Measurements from ENCODE around the gene EIF3L. TPM values are rescaled to one million over a fixed set of nuclear protein-coding genes. Genes with fewer than 3 reads are reported as not detected.

Gene EIF3L
- polyA plus RNA-seq, 6 donors from 2014 or later = 260 to 316 (median 300) TPM

DNA sequence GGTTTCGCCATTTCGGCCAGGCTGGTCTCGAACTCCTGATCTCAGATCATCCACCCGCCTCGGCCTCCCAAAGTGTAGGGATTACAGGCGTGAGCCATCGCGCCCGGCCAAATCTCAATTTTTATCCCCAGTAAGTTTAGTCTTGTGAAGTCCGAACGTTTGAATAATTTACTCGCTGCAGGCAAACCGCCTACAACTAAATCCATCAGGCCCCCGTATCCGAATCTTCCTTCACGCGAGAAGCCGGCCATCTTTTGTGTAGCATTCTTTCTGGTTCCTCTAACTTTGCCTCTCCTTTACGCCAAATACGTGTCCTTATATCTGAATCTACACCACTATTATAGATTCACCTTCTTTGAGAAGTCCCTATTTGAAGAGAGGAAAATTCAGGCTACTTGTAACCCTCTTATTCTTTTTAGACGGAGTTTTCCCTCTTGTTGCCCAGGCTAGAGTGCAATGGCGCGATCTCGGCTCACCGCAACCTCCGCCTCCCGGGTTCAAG is 581 bp upstream of the EIF3L start:
- Mint-ChIP-seq H3K4me1 (peaks cover 34 to 53% (median 48%) of the 10 kb centered on the region in 3 donors), H3K4me3 (peak overlapping the region; percentile 89 to 100 (median 99)), H3K27ac (peak overlapping the region; percentile 97 to 100 (median 99)), H3K9me3 (peaks cover 0 to 3% (median 0%) of the 10 kb centered on the region in 7 donors), H3K27me3 (no peaks in the 10 kb centered on the region), H3K36me3 (peaks cover 7% of the 10 kb centered on the region in 2 donors)
- no peak for ATAC-seq (ENCODE audit: low read depth in 2 of 2)
- DNase-seq = no peak

DNA sequence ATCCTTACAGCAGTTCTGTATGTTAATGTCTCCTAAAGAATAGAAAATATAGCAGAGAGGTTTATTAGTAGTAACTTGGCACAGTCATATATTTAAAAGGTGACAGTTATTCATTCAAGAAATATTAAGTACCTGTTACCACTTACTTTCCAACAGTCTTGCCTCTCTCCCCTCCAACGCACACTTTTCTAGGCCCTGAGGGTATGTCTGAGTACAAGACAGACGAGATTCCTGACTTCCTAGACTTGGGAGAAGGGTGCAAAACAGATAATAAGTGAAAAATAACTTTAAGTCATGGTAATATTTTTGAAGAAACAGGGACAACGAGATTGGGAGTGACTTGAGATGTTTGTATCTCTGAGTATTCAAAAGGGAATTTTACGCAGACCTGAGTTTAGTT is 1.6 kb downstream of the EIF3L start:
- H3K36me3 Mint-ChIP-seq = peaks cover 17 to 26% of the 10 kb centered on the region in 2 donors
- H3K4me1 Mint-ChIP-seq = peaks cover 50 to 66% (median 59%) of the 10 kb centered on the region in 3 donors

DNA sequence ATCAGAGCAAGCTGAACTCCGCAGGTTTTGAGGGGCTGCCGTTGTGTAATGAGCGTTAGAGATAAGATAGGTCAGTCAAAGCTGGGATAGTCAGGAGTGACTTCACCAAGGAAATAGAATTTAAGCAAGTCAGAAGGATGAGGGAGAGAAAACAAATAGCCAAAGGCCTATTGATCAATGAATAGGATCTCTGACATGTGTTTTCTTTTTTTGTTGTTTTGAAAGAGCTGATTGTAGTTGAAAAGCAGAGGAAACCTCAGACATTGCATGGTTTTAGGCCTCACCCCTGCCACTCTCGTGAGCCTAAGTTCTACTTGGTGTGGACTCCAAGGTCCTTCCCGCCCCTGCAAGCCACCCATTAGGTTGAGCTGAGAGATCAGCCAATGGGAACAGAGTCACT is 3.2 kb downstream of the EIF3L start:
- Mint-ChIP-seq H3K36me3 (peaks cover 17 to 26% of the 10 kb centered on the region in 2 donors), H3K27ac (peak overlapping the region in 1 of 6 donors; percentile 41), H3K4me3 (no peak overlapping the region), H3K27me3 (no peaks in the 10 kb centered on the region), H3K4me1 (peaks cover 50 to 66% (median 59%) of the 10 kb centered on the region in 3 donors), H3K9me3 (peaks cover 0 to 3% (median 0%) of the 10 kb centered on the region in 7 donors)
- ATAC-seq (ENCODE audit: low read depth in 2 of 2) = no peak
- DNase-seq = no peak

More for the DNA sequence above, 1.6 kb downstream of the EIF3L start:
- peak overlapping the region in 1 of 6 donors; percentile 10 for H3K27ac Mint-ChIP-seq
- no peaks in the 10 kb centered on the region for H3K27me3 Mint-ChIP-seq
- peaks cover 0 to 3% (median 0%) of the 10 kb centered on the region in 7 donors for H3K9me3 Mint-ChIP-seq
- H3K4me3 Mint-ChIP-seq = peak overlapping the region; percentile 63 to 100 (median 99)
- DNase-seq (no peak), ATAC-seq (ENCODE audit: low read depth in 2 of 2) (no peak)

DNA sequence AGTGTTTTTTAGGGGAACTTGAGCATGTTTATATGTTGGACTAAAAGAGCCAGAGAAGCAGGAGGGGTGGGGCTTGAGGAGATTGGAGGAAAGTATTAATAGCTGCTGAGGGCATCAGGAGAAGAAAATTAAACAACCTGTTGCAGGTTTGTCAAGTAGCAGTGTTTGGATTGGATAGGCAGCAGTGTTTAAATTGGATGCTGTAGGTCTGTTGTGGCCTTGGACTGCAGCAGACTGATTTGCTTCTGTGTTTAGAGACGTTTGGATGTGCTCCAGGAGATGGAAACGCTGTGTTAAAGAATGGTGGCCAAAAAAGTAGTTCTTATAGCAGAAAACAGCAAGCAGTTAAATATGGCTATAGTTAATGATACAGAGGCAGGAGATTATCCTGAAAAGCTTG is 5.7 kb downstream of the EIF3L start:
- Mint-ChIP-seq H3K36me3 (peaks cover 25 to 26% of the 10 kb centered on the region in 2 donors), H3K9me3 (no peaks in the 10 kb centered on the region), H3K4me1 (peaks cover 34 to 43% (median 40%) of the 10 kb centered on the region in 3 donors), H3K27ac (peak overlapping the region in 1 of 6 donors; percentile 42), H3K27me3 (no peaks in the 10 kb centered on the region), H3K4me3 (peak overlapping the region in 1 of 8 donors; percentile 58)
- ATAC-seq (ENCODE audit: low read depth in 2 of 2) = no peak
- no peak for DNase-seq

DNA sequence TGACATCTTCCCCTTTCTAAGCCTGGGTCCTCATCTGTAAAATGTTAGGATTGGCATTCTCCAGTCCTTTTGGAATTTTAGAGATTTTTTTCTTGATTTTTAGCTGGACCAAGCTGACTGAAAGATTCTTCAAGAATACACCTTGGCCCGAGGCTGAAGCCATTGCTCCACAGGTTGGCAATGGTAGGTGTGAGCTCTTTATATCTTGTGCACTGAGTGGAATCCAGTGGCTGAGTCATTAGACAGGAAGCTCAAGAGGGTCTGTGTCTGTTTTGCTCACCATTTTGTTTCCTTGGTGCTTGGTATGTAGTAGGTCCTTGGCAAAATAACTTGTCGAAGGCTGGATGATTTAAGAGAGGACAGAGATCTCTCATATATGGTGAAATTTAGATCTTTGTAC is 6.2 kb downstream of the EIF3L start:
- Mint-ChIP-seq H3K4me3 (peak overlapping the region in 1 of 8 donors; percentile 58), H3K9me3 (no peaks in the 10 kb centered on the region), H3K27me3 (no peaks in the 10 kb centered on the region), H3K36me3 (peaks cover 25 to 26% of the 10 kb centered on the region in 2 donors), H3K27ac (peak overlapping the region in 1 of 6 donors; percentile 47), H3K4me1 (peaks cover 34 to 42% (median 36%) of the 10 kb centered on the region in 3 donors)
- DNase-seq = no peak
- no peak for ATAC-seq (ENCODE audit: low read depth in 2 of 2)

DNA sequence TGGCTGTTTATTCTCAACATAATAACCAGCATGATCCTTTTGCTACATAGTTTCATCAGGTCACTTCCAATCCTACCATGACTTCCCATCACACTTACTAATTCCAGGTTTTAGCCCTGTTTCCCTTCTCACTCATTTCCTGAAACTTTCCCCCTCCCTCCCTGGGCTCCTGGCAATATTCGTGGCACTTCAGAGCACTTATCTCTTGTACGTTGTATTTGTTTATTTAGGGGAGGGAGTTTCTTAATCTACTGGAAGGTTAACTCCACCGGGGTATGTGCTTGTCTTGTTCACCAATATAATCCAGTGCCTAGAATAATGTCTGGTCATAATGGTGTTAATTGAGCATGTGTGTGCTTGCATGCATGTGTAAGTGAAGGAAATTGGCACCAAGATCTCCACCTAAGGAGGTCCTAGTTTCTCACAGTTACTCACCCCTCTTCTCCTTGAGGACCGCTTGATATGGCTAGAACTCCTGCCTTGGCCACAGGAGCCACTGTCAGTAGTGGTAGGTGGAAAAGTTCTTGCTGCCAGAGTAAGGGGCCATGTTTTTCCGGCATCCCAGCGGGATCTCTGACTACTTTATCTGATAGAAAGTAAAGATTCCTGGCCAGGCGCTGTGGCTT is 11.7 kb downstream of the EIF3L start:
- Mint-ChIP-seq H3K9me3 (no peaks in the 10 kb centered on the region), H3K4me3 (no peak overlapping the region), H3K27ac (no peak overlapping the region), H3K27me3 (no peaks in the 10 kb centered on the region), H3K4me1 (peaks cover 0 to 5% (median 3%) of the 10 kb centered on the region in 3 donors), H3K36me3 (peaks cover 0 to 20% of the 10 kb centered on the region in 2 donors)
- DNase-seq = no peak
- ATAC-seq (ENCODE audit: low read depth in 2 of 2) = no peak

DNA sequence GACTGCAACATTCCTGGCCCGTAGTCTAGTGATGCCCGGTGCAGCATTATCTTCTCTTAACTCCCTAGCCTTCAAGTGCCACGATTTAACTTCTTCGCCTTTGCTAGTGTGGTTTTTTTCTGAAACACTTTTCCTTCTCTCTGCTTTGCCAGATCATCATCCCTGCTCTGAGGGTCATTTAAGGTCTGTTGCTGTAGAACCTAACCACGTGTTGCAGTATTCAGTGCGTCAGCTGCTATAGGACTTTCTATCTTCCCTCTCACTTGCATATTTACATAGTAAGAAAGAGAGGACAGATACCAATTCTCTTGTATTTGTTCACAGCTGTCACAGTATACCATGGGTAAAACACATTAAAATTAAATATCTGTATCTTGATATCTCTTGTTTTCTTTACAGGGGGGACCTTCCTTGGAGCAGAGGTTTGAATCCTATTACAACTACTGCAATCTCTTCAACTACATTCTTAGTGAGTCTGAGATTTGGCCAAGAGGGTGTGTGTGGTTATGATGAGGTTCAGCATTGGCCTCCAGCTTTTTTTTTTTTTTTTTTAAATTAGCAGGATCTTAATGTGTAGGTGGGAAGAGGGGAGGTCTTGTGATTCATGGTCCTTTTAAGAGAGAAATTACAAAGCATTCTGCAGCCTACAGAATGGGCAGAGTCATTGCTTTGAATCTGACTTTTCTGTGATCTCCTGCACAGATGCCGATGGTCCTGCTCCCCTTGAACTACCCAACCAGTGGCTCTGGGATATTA is 13.5 kb downstream of the EIF3L start:
- Mint-ChIP-seq H3K4me3 (no peak overlapping the region), H3K9me3 (no peaks in the 10 kb centered on the region), H3K4me1 (peaks cover 0 to 5% (median 3%) of the 10 kb centered on the region in 3 donors), H3K27me3 (no peaks in the 10 kb centered on the region), H3K36me3 (peaks cover 0 to 20% of the 10 kb centered on the region in 2 donors), H3K27ac (peak overlapping the region in 2 of 6 donors; percentile 64 to 84)
- DNase-seq = no peak
- no peak for ATAC-seq (ENCODE audit: low read depth in 2 of 2)

DNA sequence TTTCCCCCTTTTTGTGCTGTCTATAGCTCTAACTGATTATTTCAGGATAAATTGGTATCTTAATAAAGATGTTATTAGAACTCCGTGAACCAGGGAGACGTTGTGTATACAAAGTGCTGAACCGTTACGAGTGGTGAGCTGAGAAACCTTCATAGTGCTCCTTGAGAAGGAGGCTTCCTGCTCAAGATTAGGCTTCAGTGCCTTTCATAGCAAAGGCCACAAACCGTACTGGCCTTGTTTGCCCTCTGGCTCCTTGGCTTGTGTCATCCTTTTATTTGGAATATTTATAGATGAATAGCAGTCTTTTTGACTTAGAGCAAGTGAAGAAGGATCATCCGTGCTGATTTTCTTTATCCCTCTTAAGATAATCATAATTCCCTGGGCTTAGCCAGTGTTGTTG is 16.3 kb downstream of the EIF3L start:
- DNase-seq (no peak), ATAC-seq (ENCODE audit: low read depth in 2 of 2) (no peak)
- no peaks in the 10 kb centered on the region for H3K27me3 Mint-ChIP-seq
- H3K9me3 Mint-ChIP-seq = no peaks in the 10 kb centered on the region
- peak overlapping the region in 1 of 6 donors; percentile 44 for H3K27ac Mint-ChIP-seq
- H3K36me3 Mint-ChIP-seq = peaks cover 0 to 11% of the 10 kb centered on the region in 2 donors
- H3K4me3 Mint-ChIP-seq = no peak overlapping the region
- H3K4me1 Mint-ChIP-seq = peaks cover 0 to 5% (median 3%) of the 10 kb centered on the region in 3 donors

DNA sequence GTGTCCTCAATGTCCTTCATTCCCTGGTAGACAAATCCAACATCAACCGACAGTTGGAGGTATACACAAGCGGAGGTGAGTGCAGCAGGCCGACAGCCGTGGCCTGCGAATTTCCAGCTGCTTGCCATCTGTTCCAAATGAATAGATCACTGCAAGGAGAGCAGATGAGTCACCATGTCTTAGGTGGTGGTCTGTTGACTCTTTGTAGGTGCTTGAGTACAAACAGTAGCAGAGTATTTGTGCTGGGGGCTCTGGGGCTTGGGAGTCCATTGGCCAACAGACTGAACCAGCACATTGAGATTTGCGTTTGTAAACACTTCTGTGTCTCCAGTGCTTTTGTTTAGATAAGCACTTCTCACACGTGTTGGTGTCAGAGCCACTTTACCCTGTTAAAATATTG is 21.1 kb downstream of the EIF3L start:
- DNase-seq = no peak
- peaks cover 0 to 6% of the 10 kb centered on the region in 2 donors for H3K36me3 Mint-ChIP-seq
- no peaks in the 10 kb centered on the region for H3K4me1 Mint-ChIP-seq

DNA sequence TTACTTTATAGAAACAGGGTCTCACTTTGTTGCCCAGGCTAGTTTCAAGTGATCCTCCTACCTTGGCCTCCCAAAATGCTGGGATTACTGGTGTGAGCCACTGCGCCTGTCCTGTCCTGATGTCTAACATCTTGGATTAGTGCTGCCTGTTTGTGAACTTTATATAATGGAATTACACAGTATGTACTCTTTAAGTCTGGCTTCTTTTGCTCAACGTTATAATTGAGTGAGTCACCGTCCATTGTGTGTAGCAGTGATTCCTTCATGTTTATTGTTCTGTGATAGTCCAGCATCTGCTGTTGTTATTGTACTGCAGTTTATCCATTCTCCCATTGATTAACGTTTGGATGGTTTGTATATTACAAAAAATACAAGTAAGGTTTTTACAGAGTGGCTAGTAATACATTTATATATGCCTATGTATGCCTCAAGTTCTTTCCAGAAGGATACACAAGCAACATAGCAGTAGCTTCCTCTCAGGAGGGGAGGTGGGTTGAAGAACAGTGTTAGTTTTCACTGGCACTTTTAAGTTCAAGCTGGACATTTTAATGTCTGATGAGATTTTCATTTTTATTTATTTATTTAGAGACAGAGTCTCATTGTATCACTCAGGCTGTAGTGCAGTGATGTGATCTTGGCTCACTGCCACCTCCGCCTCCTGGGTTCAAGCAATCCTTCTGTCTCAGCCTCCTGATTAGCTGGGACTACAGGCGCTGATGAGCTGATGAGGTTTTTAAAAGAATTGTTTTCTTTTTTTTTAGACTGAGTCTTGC is 31.6 kb downstream of the EIF3L start:
- H3K27ac Mint-ChIP-seq = peak overlapping the region in 1 of 6 donors; percentile 51

More for the DNA sequence above, 21.1 kb downstream of the EIF3L start:
- Mint-ChIP-seq H3K4me3 (no peak overlapping the region), H3K27ac (no peak overlapping the region), H3K9me3 (no peaks in the 10 kb centered on the region), H3K27me3 (no peaks in the 10 kb centered on the region)
- ATAC-seq (ENCODE audit: low read depth in 2 of 2) = no peak

DNA sequence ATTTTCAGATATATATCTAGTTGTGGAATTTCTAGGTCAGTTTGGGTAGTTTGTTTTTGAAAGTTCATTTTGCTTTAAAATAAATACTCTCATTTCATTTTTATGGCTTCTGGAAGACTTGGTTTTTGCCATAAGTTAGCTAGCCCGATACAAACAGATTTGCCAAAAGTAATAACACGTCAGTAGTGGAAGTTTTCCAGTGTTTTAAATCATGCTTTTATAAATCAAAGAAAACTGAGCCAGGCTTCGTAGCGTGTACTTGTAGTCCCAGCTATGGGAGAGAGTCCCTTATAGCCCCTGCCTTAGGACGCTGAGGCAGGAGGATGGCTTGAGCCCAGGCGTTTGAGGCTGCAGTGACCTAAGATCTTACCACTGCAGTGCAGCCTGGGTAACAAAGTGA is 35.2 kb downstream of the EIF3L start:
- no peak for ATAC-seq (ENCODE audit: low read depth in 2 of 2)
- Mint-ChIP-seq H3K9me3 (no peaks in the 10 kb centered on the region), H3K27me3 (no peaks in the 10 kb centered on the region), H3K36me3 (peaks cover 8 to 14% of the 10 kb centered on the region in 2 donors), H3K4me1 (peaks cover 5 to 12% (median 6%) of the 10 kb centered on the region in 3 donors), H3K4me3 (no peak overlapping the region), H3K27ac (no peak overlapping the region)
- no peak for DNase-seq

More for the DNA sequence above, 31.6 kb downstream of the EIF3L start:
- no peaks in the 10 kb centered on the region for H3K27me3 Mint-ChIP-seq
- peaks cover 15 to 16% of the 10 kb centered on the region in 2 donors for H3K36me3 Mint-ChIP-seq
- DNase-seq = no peak
- no peak overlapping the region for H3K4me3 Mint-ChIP-seq
- H3K9me3 Mint-ChIP-seq = no peaks in the 10 kb centered on the region
- ATAC-seq (ENCODE audit: low read depth in 2 of 2) = no peak
- H3K4me1 Mint-ChIP-seq = peaks cover 5 to 8% (median 6%) of the 10 kb centered on the region in 3 donors

DNA sequence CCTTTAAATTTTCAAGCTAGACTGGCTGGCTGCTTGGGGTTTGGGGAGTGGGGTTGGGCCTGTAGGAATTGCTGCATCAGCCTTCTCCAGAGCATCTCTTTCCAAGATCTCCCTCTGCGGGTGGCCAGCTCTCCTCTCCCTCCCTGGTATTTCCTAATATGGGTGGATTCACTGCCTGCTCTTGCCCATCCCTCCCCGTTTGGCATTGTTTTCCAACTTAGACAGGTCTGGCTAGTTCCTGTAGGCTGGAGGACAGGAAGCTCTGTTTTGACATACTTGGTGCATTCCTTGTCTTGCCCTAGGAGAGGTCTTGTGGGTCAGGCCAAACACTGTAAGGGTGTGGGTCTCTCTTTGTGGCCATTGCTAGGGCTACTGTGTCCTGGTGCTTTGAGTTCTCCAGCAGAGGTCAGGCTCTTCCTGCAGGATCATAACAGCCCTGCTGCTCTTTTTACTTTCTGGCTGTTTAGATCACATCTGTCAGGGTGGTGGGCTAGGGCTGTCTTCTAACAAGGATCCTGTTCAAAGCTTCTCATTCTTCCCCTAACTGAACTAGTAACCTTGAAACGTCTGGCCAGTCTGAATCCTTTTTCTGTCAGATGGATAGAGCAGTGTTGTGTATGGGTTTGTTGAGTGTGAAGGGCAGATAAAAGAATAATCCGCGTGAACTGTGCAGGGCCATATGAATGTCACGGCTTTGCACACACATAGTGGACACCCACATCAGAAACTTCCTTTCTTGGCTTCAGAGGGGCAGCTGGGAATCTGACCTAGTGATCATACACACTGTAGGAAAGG is 38.6 kb downstream of the EIF3L start:
- Mint-ChIP-seq H3K27ac (peak overlapping the region in 4 of 6 donors; percentile 11 to 77 (median 46)), H3K4me1 (peaks cover 5 to 12% (median 6%) of the 10 kb centered on the region in 3 donors), H3K36me3 (peaks cover 8 to 14% of the 10 kb centered on the region in 2 donors), H3K27me3 (no peaks in the 10 kb centered on the region), H3K9me3 (no peaks in the 10 kb centered on the region), H3K4me3 (no peak overlapping the region)
- no peak for ATAC-seq (ENCODE audit: low read depth in 2 of 2)
- no peak for DNase-seq
